Skeletal muscle tissue (tissue), 4 donors: Measurements from ENCODE around the gene NINJ2. TPM values are rescaled to one million over a fixed set of nuclear protein-coding genes. Genes with fewer than 3 reads are reported as not detected.
"Not testable (repeated sequence)": the region's sequence is repeated elsewhere in the genome, so short reads cannot be mapped to it uniquely, and the experiment has no call there.

Source experiments
- H3K27ac ChIP-seq: one replicate; pipeline ENCODE4 v1.7.0; 2013; ENCODE audit warnings: mild to moderate bottlenecking, low read depth, low read length, inconsistent platforms
- H3K27me3 ChIP-seq, 3 donors: one replicate each; pipeline ENCODE4 v1.7.0; 2013; ENCODE audit warnings: low read length in 3 of 3; ENCODE audit not compliant: control insufficient read depth in 3 of 3, insufficient read depth in 3 of 3
- H3K36me3 ChIP-seq, 3 donors: one replicate each; pipeline ENCODE4 v1.7.0; 2013; ENCODE audit warnings: low read length in 3 of 3; ENCODE audit not compliant: control insufficient read depth in 3 of 3, insufficient read depth in 3 of 3
- H3K4me1 ChIP-seq, 3 donors: one replicate each; pipeline ENCODE4 v1.7.0; 2013; ENCODE audit warnings: low read length in 3 of 3, mild to moderate bottlenecking in 3 of 3; ENCODE audit not compliant: control insufficient read depth in 3 of 3, insufficient read depth in 3 of 3
- H3K4me3 ChIP-seq, 3 donors: one replicate each; pipeline ENCODE4 v1.7.0; 2013; ENCODE audit warnings: low read length in 3 of 3
- H3K9ac ChIP-seq, 3 donors: one replicate each; pipeline ENCODE4 v1.7.0; 2013; ENCODE audit warnings: low read length in 3 of 3, mild to moderate bottlenecking in 3 of 3, moderate library complexity in 2 of 3, low read depth in 1 of 3
- H3K9me3 ChIP-seq, 3 donors: one replicate each; pipeline ENCODE4 v1.7.0; 2013; ENCODE audit warnings: low read length in 3 of 3; ENCODE audit not compliant: control insufficient read depth in 3 of 3
- total RNA-seq: library from RNA; depleted of rRNA; stranded (reverse); fragments of >200 nt; gene quantifications from one replicate; pipeline ENCODE4 v1.2.3, GENCODE V29; 2014
- donor health status: Osteomylitis.

Gene NINJ2
- total RNA-seq, 1 donor from 2014 or later = 2.6 TPM

GRCh38 chr12:581746-582145 lies 81.5 kb downstream of the NINJ2 start:
- Histone ChIP-seq H3K27ac (peak overlapping the region; percentile 15), H3K4me1 (peaks cover 21 to 44% (median 38%) of the 10 kb centered on the region in 3 donors), H3K36me3 (no peaks in the 10 kb centered on the region)

GRCh38 chr12:581321-581720 lies 81.9 kb downstream of the NINJ2 start:
- peak overlapping the region; percentile 15 for H3K27ac ChIP-seq
- H3K9ac ChIP-seq = peak overlapping the region in 1 of 3 donors; percentile 57
- no peaks in the 10 kb centered on the region for H3K36me3 ChIP-seq
- peaks cover 25 to 48% (median 43%) of the 10 kb centered on the region in 3 donors for H3K4me1 ChIP-seq
- H3K9me3 ChIP-seq = no peaks in the 10 kb centered on the region
- no peak overlapping the region for H3K4me3 ChIP-seq
- H3K27me3 ChIP-seq = no peaks in the 10 kb centered on the region

More at GRCh38 chr12:581746-582145, 81.5 kb downstream of the NINJ2 start:
- no peaks in the 10 kb centered on the region for H3K9me3 ChIP-seq
- no peaks in the 10 kb centered on the region for H3K27me3 ChIP-seq
- no peak overlapping the region for H3K4me3 ChIP-seq
- peak overlapping the region; percentile 8 to 57 (median 40) for H3K9ac ChIP-seq

GRCh38 chr12:580813-581212 lies 82.4 kb downstream of the NINJ2 start:
- Histone ChIP-seq H3K4me1 (peaks cover 30 to 53% (median 48%) of the 10 kb centered on the region in 3 donors), H3K9ac (peak overlapping the region in 1 of 3 donors; percentile 57), H3K27ac (no peak overlapping the region), H3K27me3 (no peaks in the 10 kb centered on the region), H3K36me3 (no peaks in the 10 kb centered on the region), H3K9me3 (no peaks in the 10 kb centered on the region), H3K4me3 (no peak overlapping the region)

- Histone ChIP-seq H3K9ac (no peak overlapping the region), H3K4me3 (no peak overlapping the region), H3K27ac (no peak overlapping the region), H3K9me3 (no peaks in the 10 kb centered on the region), H3K36me3 (no peaks in the 10 kb centered on the region), H3K4me1 (peaks cover 38 to 60% (median 57%) of the 10 kb centered on the region in 3 donors), H3K27me3 (no peaks in the 10 kb centered on the region)
Measured at GRCh38 chr12:579420-580110, 83.7 kb downstream of the NINJ2 start.

- H3K36me3 ChIP-seq = no peaks in the 10 kb centered on the region
- H3K9me3 ChIP-seq = no peaks in the 10 kb centered on the region
- H3K4me1 ChIP-seq = peaks cover 34 to 55% (median 52%) of the 10 kb centered on the region in 3 donors
- H3K4me3 ChIP-seq = no peak overlapping the region
- peak overlapping the region in 1 of 3 donors; percentile 33 for H3K9ac ChIP-seq
- peak overlapping the region; percentile 19 for H3K27ac ChIP-seq
- H3K27me3 ChIP-seq = no peaks in the 10 kb centered on the region
Measured at GRCh38 chr12:578748-579419, 84.4 kb downstream of the NINJ2 start.

- not testable (repeated sequence) for H3K9me3 ChIP-seq, H3K27me3 ChIP-seq, H3K36me3 ChIP-seq, H3K4me3 ChIP-seq, H3K9ac ChIP-seq
- Histone ChIP-seq H3K27ac (peak overlapping the region; percentile 19), H3K4me1 (peaks cover 34 to 51% (median 50%) of the 10 kb centered on the region in 3 donors)
Measured at GRCh38 chr12:577994-578747, 85.1 kb downstream of the NINJ2 start.

GRCh38 chr12:576615-577110 lies 86.6 kb downstream of the NINJ2 start:
- Histone ChIP-seq H3K27me3 (no peaks in the 10 kb centered on the region), H3K4me3 (peak overlapping the region; percentile 43 to 58 (median 56)), H3K9ac (peak overlapping the region in 2 of 3 donors; percentile 59 to 78), H3K9me3 (no peaks in the 10 kb centered on the region), H3K4me1 (peaks cover 38 to 51% (median 50%) of the 10 kb centered on the region in 3 donors), H3K27ac (peak overlapping the region; percentile 54), H3K36me3 (no peaks in the 10 kb centered on the region)

GRCh38 chr12:575948-576614 lies 87.2 kb downstream of the NINJ2 start:
- peak overlapping the region; percentile 54 for H3K27ac ChIP-seq
- no peaks in the 10 kb centered on the region for H3K27me3 ChIP-seq
- peak overlapping the region; percentile 43 to 58 (median 56) for H3K4me3 ChIP-seq
- H3K4me1 ChIP-seq = peaks cover 39 to 51% (median 50%) of the 10 kb centered on the region in 3 donors
- H3K36me3 ChIP-seq = no peaks in the 10 kb centered on the region
- peak overlapping the region; percentile 43 to 78 (median 59) for H3K9ac ChIP-seq
- H3K9me3 ChIP-seq = no peaks in the 10 kb centered on the region

- H3K4me3 ChIP-seq = no peak overlapping the region
- H3K4me1 ChIP-seq = peaks cover 48 to 54% (median 53%) of the 10 kb centered on the region in 3 donors
- peak overlapping the region; percentile 54 for H3K27ac ChIP-seq
- H3K36me3 ChIP-seq = no peaks in the 10 kb centered on the region
- no peaks in the 10 kb centered on the region for H3K9me3 ChIP-seq
- no peaks in the 10 kb centered on the region for H3K27me3 ChIP-seq
- peak overlapping the region in 1 of 3 donors; percentile 8 for H3K9ac ChIP-seq
Measured at GRCh38 chr12:575129-575502, 88.1 kb downstream of the NINJ2 start.
